Testis (tissue), 3 donors: ENCODE data around the gene PDE4C. TPM values are rescaled to one million over a fixed set of nuclear protein-coding genes. Genes with fewer than 3 reads are reported as not detected.

Experiments
- DNase-seq: peaks from one replicate; pipeline ENCODE4 v3.0.0-alpha.2; 2019
- H3K27ac ChIP-seq, 2 donors: fragments of 200-600 bp; sonication (generic); one replicate each; pipeline ENCODE4 v1.5.1; 2019
- H3K27me3 ChIP-seq: fragments of 200-600 bp; sonication (generic); one replicate; pipeline ENCODE4 v1.5.1; 2019
- H3K36me3 ChIP-seq: fragments of 200-600 bp; sonication (generic); one replicate; pipeline ENCODE4 v1.5.1; 2017; ENCODE audit warnings: low read depth; ENCODE audit errors: missing control alignments
- H3K4me1 ChIP-seq: fragments of 200-600 bp; sonication (generic); one replicate; pipeline ENCODE4 v1.5.1; 2019
- H3K4me3 ChIP-seq, 2 donors: fragments of 200-600 bp; sonication (generic); one replicate each; pipeline ENCODE4 v1.5.1; 2017 to 2019
- H3K9me3 ChIP-seq: fragments of 200-600 bp; sonication (generic); one replicate; pipeline ENCODE4 v1.5.1; 2017
- CTCF ChIP-seq, 3 experiments: fragments of 450-650 bp in 2 of 3; fragments of 200-600 bp in 1 of 3; sonication (generic) in 1 of 3; IDR thresholded peaks; one replicate each; pipeline ENCODE4 v1.5.1; 2016 to 2019; ENCODE audit warnings: antibody characterized with exemption in 3 of 3, mild to moderate bottlenecking in 2 of 3, moderate library complexity in 1 of 3
- POLR2A ChIP-seq: fragments of 450-650 bp; IDR thresholded peaks from one replicate; pipeline ENCODE4 v1.6.1; 2017; ENCODE audit warnings: antibody characterized with exemption, mild to moderate bottlenecking, moderate library complexity
- WGBS, 2 donors: methylation state at CpG; one replicate each; pipeline ENCODE4 v1.1.5; 2018; 5-methylcytosine and 5-hydroxymethylcytosine counted together
- intact Hi-C: fragments of 100-400 bp; cut with DNase I; formaldehyde crosslinking; loops from one replicate; pipeline ENCODE4 v1.15.1; 2023; ENCODE audit warnings: low total_unique reads
- polyA plus RNA-seq: library from polyadenylated mRNA; stranded (reverse); fragments of 350-450 nt; fragmentation: Illumina TruSeq; extraction: RNeasy Lipid Tissue Mini Kit (QIAGEN cat#74804); gene quantifications from one replicate; pipeline ENCODE4 v1.2.3, GENCODE V29; 2014; ENCODE audit warnings: low read depth, low replicate concordance; ENCODE audit not compliant: insufficient read depth
- total RNA-seq, 2 donors: library from RNA; depleted of rRNA; stranded (reverse); fragments of >200 nt; gene quantifications; one replicate each; pipeline ENCODE4 v1.2.3, GENCODE V29; 2016

PDE4C gene
- total and polyA plus RNA-seq, 3 donors from 2014 or later, result 5.7 to 19.5 (median 7.1) TPM

GRCh38 chr19:18264971-18265540, 38.8 kb upstream of the PDE4C start:
- Histone ChIP-seq H3K4me1 (no peaks in the 10 kb centered on the region), H3K4me3 (no peak overlapping the region), H3K9me3 (no peaks in the 10 kb centered on the region), H3K36me3 (no peaks in the 10 kb centered on the region), H3K27ac (no peak overlapping the region), H3K27me3 (no peaks in the 10 kb centered on the region)
- TF ChIP-seq POLR2A (no peak), CTCF (IDR thresholded peaks at IDR 0.05) (no peak)
- intact Hi-C loops, result no loop called here
- DNase-seq, result no peak
- 88 to 90% methylated on average over 4 to 16 of the region's 23 CpGs for WGBS, 2 donors

- intact Hi-C loops, result no loop called here
- TF ChIP-seq CTCF (IDR thresholded peaks at IDR 0.05) (no peak), POLR2A (no peak)
- H3K36me3 ChIP-seq, result no peaks in the 10 kb centered on the region
These were observed 38.1 kb upstream of the PDE4C start for GRCh38 chr19:18264137-18264854.

GRCh38 chr19:18263324-18264136, 37.3 kb upstream of the PDE4C start:
- intact Hi-C loops, result no loop called here
- no peak for DNase-seq
- Histone ChIP-seq H3K27me3 (no peaks in the 10 kb centered on the region), H3K9me3 (no peaks in the 10 kb centered on the region), H3K4me1 (no peaks in the 10 kb centered on the region), H3K36me3 (no peaks in the 10 kb centered on the region), H3K27ac (no peak overlapping the region), H3K4me3 (no peak overlapping the region)
- TF ChIP-seq POLR2A, result no peak
- no peak for TF ChIP-seq CTCF (IDR thresholded peaks at IDR 0.05)
- 93 to 100% methylated on average over 6 to 16 of the region's 16 CpGs for WGBS, 2 donors

More at GRCh38 chr19:18264137-18264854, 38.1 kb upstream of the PDE4C start:
- Histone ChIP-seq H3K4me3 (no peak overlapping the region), H3K4me1 (no peaks in the 10 kb centered on the region), H3K27ac (no peak overlapping the region), H3K27me3 (no peaks in the 10 kb centered on the region), H3K9me3 (no peaks in the 10 kb centered on the region)
- 79 to 100% methylated on average over 3 to 23 of the region's 23 CpGs for WGBS, 2 donors
- DNase-seq, result no peak

GRCh38 chr19:18262917-18263316, 36.7 kb upstream of the PDE4C start:
- no peaks in the 10 kb centered on the region for H3K9me3 ChIP-seq
- no peak overlapping the region for H3K4me3 ChIP-seq
- TF ChIP-seq CTCF (IDR thresholded peaks at IDR 0.05), result no peak
- TF ChIP-seq POLR2A, result no peak
- H3K36me3 ChIP-seq, result no peaks in the 10 kb centered on the region
- no peaks in the 10 kb centered on the region for H3K4me1 ChIP-seq
- WGBS, 2 donors, result 97 to 98% methylated on average over 10 of the region's 10 CpGs
- DNase-seq, result no peak
- no peaks in the 10 kb centered on the region for H3K27me3 ChIP-seq
- intact Hi-C loops, result no loop called here
- no peak overlapping the region for H3K27ac ChIP-seq
